NCI-H1694 (cell line): ENCODE results near the gene OSBPL3.

Experiments
- DNase-seq: peaks from one replicate; lab custom pipeline; 2025; lab: John Stamatoyannopoulos, UW

Gene OSBPL3

DNA sequence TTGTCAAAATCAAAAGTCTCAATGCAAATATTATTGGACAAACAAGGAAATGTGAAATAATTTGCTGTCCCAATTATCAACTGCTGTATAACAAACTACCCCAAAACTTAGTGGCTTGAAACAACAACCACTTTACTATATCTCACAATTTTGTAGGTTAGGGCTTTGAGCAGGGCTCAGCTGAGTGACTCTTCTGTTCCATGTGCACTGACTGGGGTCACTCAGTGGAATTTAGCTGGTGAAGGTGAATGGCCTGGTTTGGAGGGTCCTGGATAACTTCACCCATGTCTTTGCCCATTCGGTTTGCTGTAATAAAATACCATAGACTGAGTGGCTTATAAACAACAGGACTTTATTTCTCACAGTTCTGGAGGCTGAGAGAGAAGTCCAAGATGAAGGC, 219.0 kb downstream of the OSBPL3 start:
- DNase-seq: no peak

DNA sequence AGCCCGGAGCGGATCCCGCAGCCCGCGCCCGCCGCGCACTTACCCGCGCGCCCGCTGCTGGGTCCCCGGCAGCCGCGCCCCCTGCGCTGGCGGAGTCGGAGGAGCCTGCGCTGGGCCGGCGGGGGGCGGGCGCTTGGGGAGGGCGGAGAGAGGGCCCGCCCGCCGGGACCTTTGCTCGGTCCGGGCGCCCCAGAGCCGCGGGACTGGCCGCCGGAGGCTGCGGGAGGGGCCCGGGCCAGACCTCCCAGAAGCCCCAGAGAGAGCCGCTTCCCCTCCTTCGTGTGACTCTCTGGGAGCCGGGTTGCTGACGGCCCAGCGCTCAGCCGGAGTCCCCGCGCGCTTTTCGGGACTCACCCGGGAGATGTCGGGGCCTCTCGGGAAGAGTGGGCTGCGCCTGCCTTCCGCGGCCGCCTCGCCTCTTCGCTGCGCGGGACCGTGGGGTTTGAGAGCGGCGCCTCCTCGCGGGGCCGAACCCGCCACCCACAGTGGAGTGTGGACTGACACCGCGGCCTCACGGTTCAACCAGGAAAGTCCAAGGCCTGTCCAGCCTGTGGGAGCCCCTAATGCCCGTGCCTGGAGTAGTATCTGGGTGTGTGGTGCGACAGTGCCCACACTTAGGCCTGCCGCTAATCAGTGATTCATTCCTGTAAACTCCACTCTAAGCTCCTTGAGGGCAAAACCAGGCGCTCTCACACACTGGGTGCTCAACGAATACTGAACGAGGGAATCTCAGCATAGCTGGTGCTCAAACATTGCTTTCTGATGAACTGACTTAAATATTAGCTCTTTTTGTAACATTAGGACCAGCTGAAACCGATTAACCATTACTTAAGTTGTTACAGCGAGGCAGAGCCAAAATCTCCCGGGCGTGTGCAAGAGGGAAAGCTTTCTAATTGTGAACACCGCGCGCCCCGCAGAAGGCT, 222.4 kb downstream of the OSBPL3 start, which contains the start of gene GSDME:
Gene GSDME (minus strand): TSS at position 112 of the 923 bp plus-strand sequence. CDS start 7,690 bp downstream, outside the sequence.
- DNase-seq: no peak

DNA sequence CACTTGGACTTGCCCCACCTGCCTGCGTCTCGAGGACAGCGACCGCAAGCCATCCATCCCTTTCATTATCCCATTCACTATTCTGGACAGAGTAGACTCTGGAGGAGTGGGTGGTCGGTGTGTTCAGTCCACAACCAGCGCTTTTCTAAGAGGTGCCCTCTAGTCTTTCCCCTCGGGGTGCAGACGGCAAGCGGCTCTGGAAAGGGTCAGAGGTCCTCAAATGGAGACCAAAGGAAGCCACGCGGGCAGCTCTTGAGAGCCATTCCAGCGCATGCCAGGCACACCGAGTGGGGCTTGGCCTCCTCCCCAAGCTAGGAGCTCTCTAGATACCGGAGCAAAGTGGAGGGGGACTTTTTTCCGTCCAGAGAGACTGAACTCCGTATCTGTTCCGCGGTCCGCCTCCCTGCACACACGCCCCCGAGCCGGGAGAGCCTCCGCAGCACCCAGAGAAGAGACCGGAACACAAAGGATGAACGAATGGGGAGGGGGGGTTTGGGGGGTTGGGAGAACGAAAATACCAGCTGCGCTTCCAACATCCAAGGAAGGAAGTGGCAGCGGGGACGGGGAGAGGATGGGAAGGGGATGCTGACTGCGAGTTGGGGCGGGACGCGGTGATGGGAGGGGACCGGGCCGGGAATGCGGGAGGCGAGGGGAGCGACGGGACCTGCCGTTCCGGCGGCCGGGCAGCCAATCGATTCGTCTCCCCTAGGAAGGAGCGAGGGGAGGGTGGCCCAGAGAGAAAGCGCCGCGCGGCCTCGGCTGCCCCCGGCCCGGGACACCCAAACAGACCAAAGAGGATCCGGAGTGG, 223.2 kb downstream of the OSBPL3 start:
- no peak for DNase-seq

DNA sequence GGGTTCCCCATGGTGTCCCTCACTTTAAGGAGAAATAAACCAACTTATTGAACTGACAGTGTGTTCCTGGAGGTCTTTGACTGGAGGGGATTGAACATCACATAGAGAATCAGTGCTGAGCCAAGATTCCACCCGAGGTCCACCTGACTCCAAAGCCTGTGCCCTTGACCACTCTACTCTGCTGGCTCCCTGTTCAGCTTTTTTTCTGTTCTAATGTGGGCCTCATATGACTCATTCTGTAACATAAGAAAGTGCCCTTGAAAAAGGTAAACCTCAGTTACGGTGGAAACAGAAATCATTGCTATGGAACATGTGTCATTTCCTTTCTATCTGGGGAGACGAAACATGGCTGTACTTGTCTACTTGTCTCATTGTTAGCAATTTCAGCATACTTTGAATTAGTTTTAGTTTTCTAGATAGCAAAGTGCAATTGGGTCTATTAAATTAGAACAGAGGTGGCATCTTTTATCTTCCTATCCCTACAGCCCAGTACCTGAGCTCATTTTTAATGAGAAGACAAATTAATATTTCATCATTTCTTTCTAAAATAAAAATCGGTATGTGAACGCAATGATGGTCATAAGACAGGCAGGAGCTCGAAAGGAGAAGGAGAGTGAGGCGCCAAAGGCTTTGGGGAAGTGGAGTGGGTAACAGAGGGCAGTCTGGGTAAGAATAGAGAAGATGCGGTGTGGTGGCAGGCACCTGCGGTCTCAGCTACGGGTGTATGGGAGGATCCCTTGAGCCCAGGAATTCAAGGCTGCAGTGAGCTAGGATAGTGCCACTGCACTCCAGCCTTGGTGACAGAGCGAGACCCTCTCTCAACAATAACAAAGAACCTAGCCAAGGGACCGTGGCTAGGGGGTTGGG, 224.2 kb downstream of the OSBPL3 start:
- DNase-seq: no peak

DNA sequence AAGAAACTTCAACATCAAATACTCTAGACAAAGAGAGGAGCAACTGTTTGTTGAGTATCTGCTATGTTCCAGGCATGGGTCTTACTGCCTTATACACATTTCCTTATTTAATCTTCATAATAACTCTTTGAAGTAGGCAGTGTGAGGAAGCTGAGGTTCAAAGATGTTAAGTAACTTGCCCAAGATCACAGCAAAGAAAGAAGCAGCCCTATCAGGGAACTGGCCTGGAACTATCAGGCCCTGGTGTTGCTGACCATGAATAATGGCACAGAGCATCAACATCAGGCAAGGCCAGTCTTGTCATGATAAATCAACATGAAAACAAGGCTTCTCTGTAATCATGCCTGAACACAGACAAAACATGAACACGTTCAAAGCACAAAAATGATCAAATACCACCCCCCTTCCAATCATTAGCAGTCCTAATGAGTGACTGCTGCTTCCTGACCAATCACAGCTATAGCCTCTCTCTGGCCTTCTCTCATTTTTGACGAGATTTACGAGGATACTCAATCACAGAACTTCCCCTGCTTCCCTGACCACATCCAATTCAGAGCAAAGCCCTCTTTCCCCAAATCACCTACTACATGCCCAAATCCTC, 225.0 kb downstream of the OSBPL3 start:
- DNase-seq: no peak

DNA sequence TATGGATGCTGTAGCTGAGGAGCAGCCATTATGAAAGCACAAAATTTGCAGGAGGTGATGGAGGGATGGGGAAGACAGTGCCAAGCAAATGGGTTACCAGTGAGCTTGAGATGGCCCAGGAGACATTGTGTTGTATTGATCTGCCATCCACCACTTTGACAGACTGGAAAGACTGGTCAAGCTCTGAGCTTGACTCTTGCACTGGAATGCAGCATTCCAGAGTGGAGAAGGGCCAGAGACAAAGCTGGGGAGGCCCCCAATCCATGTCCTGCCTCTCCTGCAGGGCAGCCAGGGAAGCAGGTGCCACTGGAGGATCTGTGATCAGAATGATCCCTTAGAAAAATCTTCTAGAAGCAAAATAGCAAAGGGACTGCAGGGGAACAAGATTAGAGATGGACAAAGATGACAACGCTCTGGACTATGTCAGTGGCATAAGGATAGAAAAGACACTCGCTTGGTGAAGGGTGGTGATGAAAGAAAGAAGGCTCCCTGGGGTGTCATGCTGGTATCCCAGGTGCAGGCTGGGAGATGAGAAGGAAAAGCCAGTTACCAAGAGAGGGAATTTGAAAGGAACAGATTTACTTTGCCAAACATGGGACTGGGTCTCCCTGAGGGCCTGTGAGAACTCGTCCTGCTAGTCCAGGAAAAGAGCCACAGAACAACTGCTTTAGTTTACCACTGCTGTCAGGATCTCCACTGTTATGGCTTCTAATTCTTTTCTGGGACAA, 227.7 kb downstream of the OSBPL3 start:
- no peak for DNase-seq

DNA sequence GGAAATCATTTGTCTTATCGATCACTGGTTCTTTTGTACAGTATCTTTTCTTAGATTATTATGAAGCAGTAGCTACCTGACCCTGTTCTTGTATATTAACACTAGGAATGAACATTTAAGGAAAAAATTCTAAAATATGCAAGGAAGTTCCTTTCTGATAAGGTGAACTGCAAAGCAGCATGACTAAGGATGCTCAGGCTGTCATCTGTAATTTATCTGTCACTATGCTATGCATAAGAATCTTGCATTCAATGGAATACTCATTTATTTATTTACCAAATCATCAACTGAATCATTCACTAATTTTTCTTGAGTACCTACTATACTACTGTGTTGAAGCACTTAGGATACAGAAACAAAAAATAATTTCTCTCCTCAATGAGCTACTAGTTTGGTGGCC, 228.5 kb downstream of the OSBPL3 start:
- no peak for DNase-seq

DNA sequence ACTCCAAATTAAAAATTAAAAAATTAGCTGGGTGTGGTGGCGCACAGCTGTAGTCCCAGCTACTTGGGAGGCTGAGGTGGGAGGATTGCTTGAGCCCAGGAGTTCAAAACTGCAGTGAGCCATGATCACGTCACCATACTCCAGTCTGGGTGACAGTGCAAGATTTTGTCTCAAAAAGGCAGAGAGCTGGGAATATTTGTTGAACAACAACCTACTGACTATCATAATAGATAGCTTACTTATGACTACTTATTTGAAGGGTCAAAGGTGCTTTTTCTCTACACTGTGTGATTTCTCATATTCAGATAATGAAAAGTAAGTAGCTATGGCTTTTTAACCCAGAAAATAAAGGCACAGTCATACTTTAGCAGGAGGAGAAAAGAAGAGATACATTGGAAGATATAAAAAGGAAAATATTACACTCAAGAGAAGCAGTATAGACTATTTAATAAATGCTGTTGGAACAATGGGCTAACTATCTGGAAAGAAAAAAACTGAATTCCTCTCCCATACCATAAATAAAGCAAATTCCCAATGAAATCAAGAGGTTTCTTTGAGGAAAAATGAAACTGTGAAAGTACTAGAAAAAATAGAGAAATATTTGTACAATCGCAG, 229.4 kb downstream of the OSBPL3 start:
- no peak for DNase-seq

DNA sequence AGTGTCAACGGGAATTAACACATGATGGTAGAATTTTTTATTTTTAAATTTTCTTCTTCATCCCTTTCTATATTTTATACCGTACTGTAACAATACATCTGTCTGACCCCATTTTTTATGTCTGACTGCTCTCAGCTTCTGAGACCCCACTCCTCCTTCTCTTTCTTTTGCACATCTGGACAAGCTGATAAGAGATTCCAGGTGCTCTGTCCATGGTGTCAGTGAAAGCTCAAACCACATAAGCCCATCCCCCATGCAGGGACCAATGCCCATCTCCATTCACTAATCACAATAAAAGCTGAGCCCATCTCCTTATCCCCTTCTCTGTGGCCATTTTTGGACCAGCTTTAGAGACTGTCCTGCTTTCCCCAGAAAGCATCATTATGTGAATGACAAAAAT, 231.5 kb downstream of the OSBPL3 start:
- DNase-seq: no peak
